H9 (cell line): ENCODE measurements around the gene ROBO1. TPM values are rescaled to one million over a fixed set of nuclear protein-coding genes. Genes with fewer than 3 reads are reported as not detected.

ENCODE experiments used
- DNase-seq: peaks from one replicate; pipeline ENCODE4 v3.0.0-alpha.2; 2017
- H2AFZ ChIP-seq: one replicate; pipeline ENCODE4 v1.6.1; 2013; ENCODE audit warnings: mild to moderate bottlenecking, low read length, control low read depth, moderate library complexity
- H2AK5ac ChIP-seq: 2 replicates; pipeline ENCODE4 v1.6.1; 2013; ENCODE audit warnings: low read length, control low read depth, mixed read lengths; ENCODE audit not compliant: insufficient read length
- H2BK120ac ChIP-seq: one replicate; pipeline ENCODE4 v1.6.1; 2013; ENCODE audit warnings: low read depth, mild to moderate bottlenecking, low read length, control low read depth, inconsistent platforms; ENCODE audit not compliant: poor library complexity, severe bottlenecking
- H2BK12ac ChIP-seq: 2 replicates; pipeline ENCODE4 v1.6.1; 2013; ENCODE audit warnings: low read length, control low read depth, mixed read lengths, low read depth; ENCODE audit not compliant: insufficient read length
- H2BK15ac ChIP-seq: 2 replicates; pipeline ENCODE4 v1.6.1; 2013; ENCODE audit warnings: low read depth, low read length, control low read depth
- H2BK20ac ChIP-seq: one replicate; pipeline ENCODE4 v1.6.1; 2013; ENCODE audit warnings: low read depth, mild to moderate bottlenecking, low read length, control low read depth, inconsistent platforms; ENCODE audit not compliant: poor library complexity, severe bottlenecking
- H2BK5ac ChIP-seq: 2 replicates; pipeline ENCODE4 v1.6.1; 2013; ENCODE audit warnings: low read length, control low read depth, mixed read lengths; ENCODE audit not compliant: insufficient read length
- H3K14ac ChIP-seq: 2 replicates; pipeline ENCODE4 v1.6.1; 2013; ENCODE audit warnings: low read length, control low read depth; ENCODE audit not compliant: insufficient read depth
- H3K18ac ChIP-seq: 2 replicates; pipeline ENCODE4 v1.6.1; 2013; ENCODE audit warnings: low read depth, mild to moderate bottlenecking, mixed read lengths, low read length, control low read depth; ENCODE audit not compliant: insufficient read length
- H3K23ac ChIP-seq: 2 replicates; pipeline ENCODE4 v1.6.1; 2013; ENCODE audit warnings: low read length, control low read depth, mixed read lengths, low read depth; ENCODE audit not compliant: insufficient read length
- H3K23me2 ChIP-seq: 2 replicates; pipeline ENCODE4 v1.6.1; 2013; ENCODE audit warnings: low read depth, mild to moderate bottlenecking, mixed read lengths, low read length, control low read depth; ENCODE audit not compliant: insufficient read length, poor library complexity, severe bottlenecking
- H3K27ac ChIP-seq: 2 replicates; pipeline ENCODE4 v1.5.1; 2013; ENCODE audit warnings: low read length, control low read depth, mixed read lengths, low read depth; ENCODE audit not compliant: insufficient read length
- H3K27me3 ChIP-seq: 2 replicates; pipeline ENCODE4 v1.6.1; 2013; ENCODE audit warnings: low read length, control low read depth, inconsistent platforms; ENCODE audit not compliant: insufficient read depth
- H3K4ac ChIP-seq: 2 replicates; pipeline ENCODE4 v1.6.1; 2013; ENCODE audit warnings: low read depth, mild to moderate bottlenecking, control low read depth, inconsistent platforms, low read length, moderate library complexity
- H3K4me1 ChIP-seq: 2 replicates; pipeline ENCODE4 v1.6.1; 2013; ENCODE audit warnings: low read length, control low read depth, inconsistent platforms; ENCODE audit not compliant: insufficient read depth
- H3K4me2 ChIP-seq: 2 replicates; pipeline ENCODE4 v1.6.1; 2013; ENCODE audit warnings: low read length, control low read depth, mixed read lengths; ENCODE audit not compliant: insufficient read length, insufficient read depth
- H3K56ac ChIP-seq: 2 replicates; pipeline ENCODE4 v1.6.1; 2013; ENCODE audit warnings: low read depth, mild to moderate bottlenecking, mixed read lengths, low read length, control low read depth; ENCODE audit not compliant: insufficient read length
- H3K79me1 ChIP-seq: 2 replicates; pipeline ENCODE4 v1.6.1; 2013; ENCODE audit warnings: low read depth, mild to moderate bottlenecking, moderate library complexity, low read length, control low read depth, inconsistent platforms; ENCODE audit not compliant: insufficient read depth, poor library complexity, severe bottlenecking
- H3K79me2 ChIP-seq: 2 replicates; pipeline ENCODE4 v1.6.1; 2013; ENCODE audit warnings: low read length, control low read depth, inconsistent platforms; ENCODE audit not compliant: insufficient read depth
- H3K9ac ChIP-seq: 2 replicates; pipeline ENCODE4 v1.6.1; 2013; ENCODE audit warnings: low read length, control low read depth, mixed read lengths; ENCODE audit not compliant: insufficient read length; ENCODE audit errors: extremely low read depth
- H3K9me3 ChIP-seq: one replicate; pipeline ENCODE4 v1.6.1; 2013; ENCODE audit warnings: low read depth, low read length, inconsistent platforms; ENCODE audit not compliant: control insufficient read depth
- H3T11ph ChIP-seq: one replicate; pipeline ENCODE4 v1.6.1; 2013; ENCODE audit warnings: mild to moderate bottlenecking, low read length, control low read depth, inconsistent platforms
- H4K20me1 ChIP-seq: one replicate; pipeline ENCODE4 v1.6.1; 2013; ENCODE audit not compliant: control insufficient read depth, insufficient read length, insufficient read depth
- H4K5ac ChIP-seq: 2 replicates; pipeline ENCODE4 v1.6.1; 2013; ENCODE audit warnings: low read depth, mild to moderate bottlenecking, mixed read lengths, low read length, control low read depth; ENCODE audit not compliant: insufficient read length
- H4K8ac ChIP-seq: replicated peaks from 2 replicates; pipeline ENCODE4 v1.6.1; 2013; ENCODE audit warnings: low read length, control low read depth, mixed read lengths, low read depth; ENCODE audit not compliant: insufficient read length
- H4K91ac ChIP-seq: 2 replicates; pipeline ENCODE4 v1.6.1; 2013; ENCODE audit warnings: low read depth, mild to moderate bottlenecking, moderate library complexity, mixed read lengths, low read length, control low read depth; ENCODE audit not compliant: insufficient read length
- H3K27ac Mint-ChIP-seq, 3 experiments: 2 replicates in 2 of 3; 3 replicates in 1 of 3; pipeline ENCODE4 v1.8.0; 2020 to 2021; ENCODE audit warnings: mixed read lengths in 3 of 3, mild to moderate bottlenecking in 1 of 3, moderate library complexity in 1 of 3
- H3K27me3 Mint-ChIP-seq: 2 replicates; pipeline ENCODE4 v1.8.0; 2021; ENCODE audit warnings: low read depth, mild to moderate bottlenecking, moderate library complexity, mixed read lengths
- H3K36me3 Mint-ChIP-seq, 3 experiments: 2 replicates in 2 of 3; 3 replicates in 1 of 3; pipeline ENCODE4 v1.8.0; 2020 to 2021; ENCODE audit warnings: low read depth in 3 of 3, mixed read lengths in 3 of 3; ENCODE audit not compliant: insufficient read depth in 1 of 3
- H3K4me1 Mint-ChIP-seq, 2 experiments: 2 replicates each; pipeline ENCODE4 v1.8.0; 2020; ENCODE audit warnings: mixed read lengths in 2 of 2
- H3K4me3 Mint-ChIP-seq, 2 experiments: 2 replicates in 1 of 2; 3 replicates in 1 of 2; pipeline ENCODE4 v1.8.0; 2020 to 2021; ENCODE audit warnings: mild to moderate bottlenecking in 2 of 2, mixed read lengths in 2 of 2, moderate library complexity in 1 of 2
- H3K9me3 Mint-ChIP-seq, 2 experiments: 2 replicates in 1 of 2; 3 replicates in 1 of 2; pipeline ENCODE4 v1.8.0; 2020; ENCODE audit warnings: mild to moderate bottlenecking in 2 of 2, mixed read lengths in 2 of 2, moderate library complexity in 1 of 2
- CTCF ChIP-seq: fragments of 200-600 bp; sonication (generic); conservative IDR thresholded peaks from 3 replicates; pipeline ENCODE4 v1.8.0; 2021; ENCODE audit warnings: antibody characterized with exemption, mild to moderate bottlenecking
- total RNA-seq: library from RNA; stranded (reverse); gene quantifications from 2 replicates; pipeline ENCODE4 v1.2.1, GENCODE V29; 2021

Gene ROBO1
- total RNA-seq, 1 experiment from 2014 or later = 62.7 TPM

- Mint-ChIP-seq H3K9me3 (no peaks in the 10 kb centered on the region), H3K36me3 (no peaks in the 10 kb centered on the region), H3K27ac (peak overlapping the region; percentile 13 to 95 (median 78); a peak in 5 of 7 replicates), H3K4me3 (no peak overlapping the region), H3K27me3 (no peaks in the 10 kb centered on the region), H3K4me1 (peaks cover 27 to 37% of the 10 kb centered on the region in 2 experiments)
- no peak for DNase-seq
- Histone ChIP-seq H3K4me1 (peaks cover 2% of the 10 kb centered on the region; the same call in 1 of the 2 replicates), H2BK15ac (no peak overlapping the region), H3K79me1 (no peaks in the 10 kb centered on the region), H4K20me1 (no peaks in the 10 kb centered on the region), H4K8ac (no peak overlapping the region), H3K4me2 (no peak overlapping the region), H3K23me2 (no peaks in the 10 kb centered on the region), H3K27me3 (no peaks in the 10 kb centered on the region), H3K23ac (no peak overlapping the region), H4K91ac (no peak overlapping the region), H2AFZ (no peak overlapping the region), H3K14ac (no peak overlapping the region), H3K79me2 (no peaks in the 10 kb centered on the region; the same call in 1 of the 2 replicates), H2BK12ac (no peak overlapping the region), H3K9me3 (no peaks in the 10 kb centered on the region), H3K4ac (no peak overlapping the region), H2BK120ac (no peak overlapping the region), H4K5ac (no peak overlapping the region), H2BK5ac (no peak overlapping the region), H3K9ac (no peak overlapping the region), H2AK5ac (no peak overlapping the region), H3K56ac (no peak overlapping the region), H3K27ac (no peak overlapping the region), H2BK20ac (no peak overlapping the region), H3K18ac (no peak overlapping the region), H3T11ph (no peak overlapping the region)
- no peak for TF ChIP-seq CTCF
These were observed 965.8 kb downstream of the ROBO1 start for GRCh38 chr3:78801926-78802561.
